Ishikawa (cell line): ENCODE measurements around the gene STX18.

Source experiments
- CEBPB ChIP-seq: IDR thresholded peaks from 2 replicates; pipeline ENCODE4 v1.6.1; 2012
- CREB1 ChIP-seq: IDR thresholded peaks from 2 replicates; pipeline ENCODE4 v1.6.1; 2012; ENCODE audit warnings: low read depth
- EGR1 ChIP-seq: IDR thresholded peaks from 2 replicates; pipeline ENCODE4 v1.6.1; 2012
- EP300 ChIP-seq: IDR thresholded peaks from 2 replicates; pipeline ENCODE4 v1.6.1; 2012; ENCODE audit warnings: borderline replicate concordance
- NFIC ChIP-seq: IDR thresholded peaks from 2 replicates; pipeline ENCODE4 v1.6.1; 2012
- RAD21 ChIP-seq: IDR thresholded peaks from 2 replicates; pipeline ENCODE4 v1.6.1; 2012; ENCODE audit warnings: low read depth
- TAF1 ChIP-seq: IDR thresholded peaks from 2 replicates; pipeline ENCODE4 v1.6.1; 2012; ENCODE audit warnings: low read depth, mild to moderate bottlenecking
- TCF12 ChIP-seq: IDR thresholded peaks from 2 replicates; pipeline ENCODE4 v1.6.1; 2012; ENCODE audit warnings: low read depth
- TEAD4 ChIP-seq: IDR thresholded peaks from 2 replicates; pipeline ENCODE4 v1.6.1; 2012
- YY1 ChIP-seq: IDR thresholded peaks from 2 replicates; pipeline ENCODE4 v1.6.1; 2012; ENCODE audit warnings: low read depth
- ZBTB7A ChIP-seq: IDR thresholded peaks from 2 replicates; pipeline ENCODE4 v1.6.1; 2012; ENCODE audit warnings: low read depth
- TF ChIP-seq, protein P1 (sequence below): IDR thresholded peaks from 2 replicates; pipeline ENCODE4 v1.6.1; 2012
- TF ChIP-seq, protein P2 (sequence below): IDR thresholded peaks from 2 replicates; pipeline ENCODE4 v1.6.1; 2012

- TF ChIP-seq, protein P1, sequence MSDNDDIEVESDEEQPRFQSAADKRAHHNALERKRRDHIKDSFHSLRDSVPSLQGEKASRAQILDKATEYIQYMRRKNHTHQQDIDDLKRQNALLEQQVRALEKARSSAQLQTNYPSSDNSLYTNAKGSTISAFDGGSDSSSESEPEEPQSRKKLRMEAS = no peak
- no peak for TF ChIP-seq YY1
- TF ChIP-seq ZBTB7A = no peak
- TF ChIP-seq EP300 = no peak
- TF ChIP-seq CREB1 = no peak
- no peak for TF ChIP-seq RAD21
- no peak for TF ChIP-seq CEBPB
- TF ChIP-seq, protein P2, sequence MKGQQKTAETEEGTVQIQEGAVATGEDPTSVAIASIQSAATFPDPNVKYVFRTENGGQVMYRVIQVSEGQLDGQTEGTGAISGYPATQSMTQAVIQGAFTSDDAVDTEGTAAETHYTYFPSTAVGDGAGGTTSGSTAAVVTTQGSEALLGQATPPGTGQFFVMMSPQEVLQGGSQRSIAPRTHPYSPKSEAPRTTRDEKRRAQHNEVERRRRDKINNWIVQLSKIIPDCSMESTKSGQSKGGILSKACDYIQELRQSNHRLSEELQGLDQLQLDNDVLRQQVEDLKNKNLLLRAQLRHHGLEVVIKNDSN = no peak
- no peak for TF ChIP-seq TAF1
- TF ChIP-seq NFIC = no peak
- no peak for TF ChIP-seq EGR1
- TF ChIP-seq TCF12 = no peak
- TF ChIP-seq TEAD4 = no peak
Observed at GRCh38 chr4:4590546-4590945, 48.7 kb upstream of the STX18 start.
